GM18868 (cell line): Measurements from ENCODE around the gene SORD.
A peak's percentile ranks its signal among the peaks of the same experiment; 100 is the strongest.
"Not testable (repeated sequence)": the region's sequence is repeated elsewhere in the genome, so short reads cannot be mapped to it uniquely, and the experiment has no call there.

ENCODE experiments used
- ATAC-seq: cut with Tn5 transposase; IDR thresholded peaks from one replicate; pipeline ENCODE4 v1.9.1; 2021; ENCODE audit warnings: mild to moderate bottlenecking, moderate library complexity; ENCODE audit not compliant: unreplicated experiment

SORD gene

DNA sequence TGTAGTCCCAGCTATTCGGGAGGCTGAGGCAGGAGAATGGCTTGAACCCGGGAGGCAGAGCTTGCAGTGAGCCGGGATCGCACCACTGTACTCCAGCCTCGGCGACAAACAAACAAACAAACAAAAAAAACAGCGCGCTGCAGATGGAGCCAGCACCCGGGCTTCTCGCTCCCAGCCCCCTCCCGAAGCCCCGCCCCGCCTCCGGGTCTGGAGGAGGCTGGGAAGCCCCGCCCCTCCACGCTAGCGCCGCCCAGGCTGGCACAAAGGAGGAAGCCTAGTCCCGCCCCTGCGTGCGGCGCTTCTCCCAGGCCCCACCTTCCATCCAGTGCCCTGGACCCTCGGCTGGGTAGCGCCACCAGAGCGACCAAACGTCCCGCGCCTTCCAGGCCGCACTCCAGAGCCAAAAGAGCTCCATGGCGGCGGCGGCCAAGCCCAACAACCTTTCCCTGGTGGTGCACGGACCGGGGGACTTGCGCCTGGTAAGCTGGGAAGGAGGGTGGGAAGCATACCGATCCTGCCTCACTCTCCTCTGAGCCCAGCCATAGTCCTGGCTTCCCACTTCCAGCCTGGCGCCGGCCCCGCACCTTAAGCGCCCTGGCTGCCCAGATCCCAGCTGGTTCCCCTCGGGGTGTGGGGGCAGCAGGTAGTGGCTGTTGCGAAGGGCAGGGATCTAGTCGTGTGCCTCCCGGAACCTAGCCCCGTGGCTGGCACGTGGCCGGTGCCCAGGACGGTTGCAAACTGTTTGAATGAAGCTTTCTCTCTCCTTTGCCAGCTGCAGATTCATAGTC lies at the start of gene SORD:
Gene SORD, plus strand, starts transcription at position 325 of the 788 bp plus-strand sequence. Its CDS starts 89 bp downstream, at position 414.
- ATAC-seq: peak; percentile 98

DNA sequence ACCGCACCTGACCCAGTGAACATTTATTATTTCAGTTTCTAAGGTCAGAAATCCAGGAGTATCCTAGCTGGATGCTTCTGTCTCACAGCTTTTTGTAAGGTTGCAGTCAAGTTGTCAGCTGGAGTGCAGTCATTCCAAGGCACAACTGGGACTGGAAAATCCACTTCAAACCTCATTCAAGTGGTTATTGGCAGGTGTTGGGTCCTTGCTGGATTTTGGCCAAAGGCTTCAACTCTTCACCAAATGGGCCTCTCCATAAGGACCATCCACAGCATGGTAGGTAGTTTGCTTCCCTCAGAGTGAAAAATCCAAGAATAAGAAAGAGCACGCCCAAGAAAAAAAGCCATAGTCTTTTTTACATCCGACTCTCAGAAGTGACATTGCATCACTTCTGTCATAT lies 46.8 kb upstream of the SORD start:
- not testable (repeated sequence) for ATAC-seq

DNA sequence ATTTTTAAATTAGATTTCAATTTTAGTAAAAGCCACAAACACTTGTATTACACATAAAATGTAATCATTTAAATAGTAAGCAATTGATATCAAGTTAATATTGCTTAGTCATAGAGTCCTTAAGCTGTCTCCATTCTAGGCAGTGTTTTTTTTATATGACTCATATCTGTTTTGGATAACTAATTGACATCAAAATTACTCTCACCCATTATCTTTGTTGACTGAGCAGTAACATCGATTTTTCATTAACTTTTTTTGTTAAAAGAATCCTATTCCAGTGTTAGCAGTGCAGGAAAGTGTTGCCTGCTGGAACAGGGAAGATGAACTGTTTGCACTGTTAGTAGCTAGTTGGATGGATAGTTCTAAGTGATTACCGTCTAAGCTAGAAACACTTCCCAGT lies 45.2 kb upstream of the SORD start:
- not testable (repeated sequence) for ATAC-seq

DNA sequence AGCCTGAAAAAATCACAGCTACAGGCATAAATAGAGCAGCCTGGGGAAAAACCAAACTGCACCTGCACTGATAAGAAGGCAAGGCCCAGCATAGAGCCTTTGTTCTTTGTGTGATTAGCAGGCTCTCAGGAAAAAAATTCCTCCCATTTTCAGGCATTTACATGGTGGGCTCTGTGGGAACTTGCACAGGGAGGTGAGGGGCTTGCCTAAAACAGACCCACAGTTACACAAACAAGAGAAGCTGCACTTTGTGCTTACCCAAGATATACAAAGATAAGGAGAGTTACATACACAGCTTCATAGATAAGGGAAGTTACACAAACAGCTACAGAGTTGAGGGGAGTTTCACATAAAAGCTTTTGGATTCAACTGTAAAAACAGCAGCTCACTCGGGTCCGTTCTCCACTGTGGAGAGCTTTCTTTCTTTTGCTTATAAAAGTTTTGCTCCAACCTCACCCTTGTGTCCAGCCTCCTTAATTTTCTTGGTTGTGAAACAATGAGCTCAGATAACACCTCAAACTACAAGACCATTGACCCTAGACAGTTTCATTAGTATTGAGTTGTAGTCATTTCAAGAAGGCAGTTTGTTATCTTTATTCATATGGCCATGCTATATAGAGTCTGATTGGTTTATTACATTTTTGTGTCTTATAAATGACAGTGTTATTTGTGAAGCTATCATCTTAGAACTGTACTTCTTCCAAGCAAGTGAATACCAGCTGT lies 43.2 kb upstream of the SORD start:
- peak; percentile 56 for ATAC-seq

DNA sequence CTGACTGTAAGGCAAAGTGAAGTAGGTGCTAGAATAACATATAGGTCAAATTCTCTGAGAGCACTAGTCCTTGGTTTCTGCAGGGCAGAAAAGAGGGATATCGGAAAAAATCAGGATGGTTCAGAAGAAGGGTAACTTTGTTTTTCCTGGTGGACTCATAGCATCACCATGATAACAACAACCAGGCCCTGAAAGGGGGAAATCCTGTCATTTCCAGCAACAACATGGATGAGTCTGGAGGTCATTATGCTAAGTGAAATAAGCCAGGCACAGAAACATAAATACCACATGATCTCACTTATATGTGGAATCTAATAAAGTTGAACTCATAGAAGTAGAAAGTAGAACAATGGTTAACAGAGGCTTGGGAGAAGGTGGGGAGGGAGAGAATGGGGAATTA lies 38.9 kb upstream of the SORD start:
- not testable (repeated sequence) for ATAC-seq

DNA sequence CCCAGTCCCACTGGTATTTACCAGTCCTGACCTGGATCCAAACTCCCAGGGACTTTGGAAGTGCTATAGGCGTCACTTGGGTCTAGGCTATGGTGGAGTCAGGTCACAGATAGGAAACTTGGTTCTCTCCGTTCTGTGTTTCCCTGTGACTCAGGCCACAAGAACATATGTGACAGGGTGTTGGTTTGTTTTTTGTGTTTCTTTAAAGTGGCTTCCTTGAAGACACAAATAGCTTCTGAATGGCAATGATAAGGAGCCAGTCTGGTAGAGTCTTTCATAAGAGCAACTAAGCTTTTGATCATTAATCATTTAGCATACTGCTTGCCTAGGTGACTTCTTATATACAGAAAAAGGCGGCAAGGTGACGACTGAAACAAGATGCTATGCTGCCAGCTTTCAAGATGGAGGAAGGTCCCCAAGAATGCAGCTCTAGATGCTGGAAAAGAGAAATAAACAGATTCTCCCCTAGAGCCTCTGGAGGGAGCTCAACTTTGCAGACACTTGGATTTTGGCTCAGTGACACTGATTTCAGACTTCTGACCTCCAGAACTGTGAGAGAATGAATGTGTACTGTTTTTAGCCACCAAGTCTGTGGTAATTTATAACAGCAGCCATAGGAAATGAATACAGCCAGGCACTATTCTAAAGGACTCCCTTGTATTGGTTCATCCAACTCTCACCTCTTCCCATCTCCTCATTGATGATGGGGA lies 36.5 kb upstream of the SORD start:
- not testable (repeated sequence) for ATAC-seq

DNA sequence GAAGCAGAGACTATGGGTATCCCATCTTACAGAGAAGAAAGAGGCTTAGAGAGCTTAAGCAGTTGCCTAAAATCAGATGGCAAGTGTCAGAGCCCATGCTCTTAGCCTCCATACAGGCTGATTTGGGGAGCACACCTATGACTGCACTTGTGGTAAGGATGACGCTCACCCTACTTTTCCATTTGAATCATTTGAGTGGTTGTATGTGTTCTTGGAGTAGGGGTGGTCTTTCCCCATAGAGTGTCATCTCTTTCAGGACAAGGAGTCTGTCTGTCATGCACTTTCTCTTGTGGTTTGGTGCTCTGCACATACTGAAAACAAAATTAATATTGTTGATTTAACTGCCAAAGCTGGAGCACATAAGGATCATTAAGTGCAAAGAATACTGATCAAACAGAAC lies 35.3 kb upstream of the SORD start:
- not testable (repeated sequence) for ATAC-seq

DNA sequence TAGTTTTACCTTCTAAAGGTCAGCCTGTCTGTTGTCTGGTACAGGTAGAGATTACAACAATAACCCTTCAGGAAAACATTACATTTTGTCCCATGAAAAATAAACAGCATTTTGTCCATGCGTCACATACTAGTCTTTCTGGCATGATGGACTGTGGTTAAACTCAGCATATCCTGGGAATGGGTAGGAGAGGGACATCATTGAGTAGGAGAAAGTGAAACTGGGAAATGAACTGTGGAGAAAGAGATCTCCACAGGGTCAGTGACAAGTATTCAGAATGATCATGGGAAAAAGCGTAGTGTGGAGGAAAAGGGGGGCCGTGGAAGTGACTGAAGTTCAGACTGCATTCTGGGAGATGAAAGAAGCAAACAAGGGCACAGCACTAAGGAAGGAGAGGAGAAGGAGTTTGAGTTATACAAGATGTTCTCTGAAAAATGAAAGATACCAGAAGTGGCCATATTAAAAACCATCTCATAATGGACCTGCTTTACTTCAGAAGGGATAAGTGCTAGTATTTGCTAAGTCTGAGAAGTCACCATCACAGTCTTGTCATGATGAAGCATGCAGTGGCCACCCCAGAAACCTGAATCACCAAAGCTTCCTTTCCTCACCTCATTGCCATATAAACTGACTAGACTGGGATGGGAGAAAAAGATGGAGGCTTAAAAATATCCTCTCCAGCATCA lies 34.7 kb upstream of the SORD start:
- not testable (repeated sequence) for ATAC-seq

DNA sequence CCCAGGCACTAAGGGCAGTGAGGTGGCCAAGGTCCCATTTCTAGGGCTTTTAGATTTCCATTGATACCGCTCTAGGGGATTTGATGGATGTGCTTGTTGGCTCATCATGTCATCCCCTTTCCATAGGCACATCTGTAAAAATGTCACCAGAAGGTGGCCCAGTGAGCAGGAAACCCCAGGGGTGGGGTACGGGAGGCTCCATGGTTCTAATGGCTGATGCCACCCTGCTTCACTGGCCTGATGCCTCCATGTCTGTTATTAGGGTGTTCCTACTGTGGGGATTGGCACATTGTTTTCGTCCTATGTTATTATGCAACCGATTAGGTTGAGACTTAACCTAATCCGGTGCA lies 34.1 kb upstream of the SORD start:
- not testable (repeated sequence) for ATAC-seq

DNA sequence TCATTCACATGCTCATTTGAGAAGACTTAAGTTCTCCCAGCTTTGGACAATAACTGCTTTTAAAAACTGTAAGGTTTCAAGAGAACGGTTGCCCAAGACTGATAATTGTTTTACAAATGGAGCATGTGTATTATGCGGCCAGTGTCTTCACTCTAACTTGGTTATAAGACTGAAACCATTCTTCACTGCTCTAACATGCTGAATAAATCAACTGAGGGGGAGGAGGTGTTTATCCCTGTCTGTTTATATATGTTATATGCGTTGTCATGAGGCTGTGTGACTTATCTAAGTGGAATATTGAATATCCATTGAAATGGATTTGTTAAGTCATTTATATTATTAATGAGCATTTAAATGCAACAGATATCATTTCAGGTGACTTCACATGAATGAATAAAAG lies 25.4 kb upstream of the SORD start:
- ATAC-seq: not testable (repeated sequence)

DNA sequence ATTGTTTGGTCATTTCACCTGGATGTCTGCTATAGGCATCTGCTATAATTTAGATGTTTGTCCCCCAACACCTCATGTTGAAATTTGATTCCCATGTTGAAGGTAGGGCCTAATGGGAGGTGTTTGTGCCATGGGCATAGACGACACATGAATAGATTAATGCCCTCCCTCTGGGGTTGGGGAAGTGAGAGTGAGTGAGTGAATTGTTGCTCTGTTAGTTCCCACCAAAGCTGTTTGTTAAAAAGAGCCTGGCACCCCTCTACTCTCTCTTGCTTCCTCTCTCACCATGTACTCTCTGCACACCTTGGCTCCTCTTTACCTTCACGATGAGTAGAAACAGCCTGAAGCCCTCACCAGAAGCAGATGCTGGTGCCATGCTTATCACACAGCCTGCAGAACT lies 23.9 kb upstream of the SORD start:
- ATAC-seq: no peak

DNA sequence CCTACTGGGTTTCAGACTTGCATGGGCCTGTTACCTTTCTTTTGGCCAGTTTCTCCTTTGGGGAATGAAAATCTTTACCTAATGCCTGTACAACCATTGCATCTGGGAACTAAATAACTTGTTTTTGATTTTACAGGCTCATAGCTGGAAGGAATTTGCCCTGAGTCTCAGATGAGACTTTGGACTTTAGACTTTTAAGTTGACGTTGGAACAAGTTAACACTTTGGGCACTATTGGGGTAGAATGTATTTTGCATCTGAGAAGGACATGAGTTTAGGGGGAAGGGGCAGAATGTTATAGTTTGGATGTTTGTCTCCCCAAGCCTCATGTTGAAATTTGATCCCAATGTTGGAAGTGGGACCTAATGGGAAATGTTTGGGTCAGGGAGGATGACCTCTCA lies 21.8 kb upstream of the SORD start:
- ATAC-seq: not testable (repeated sequence)

DNA sequence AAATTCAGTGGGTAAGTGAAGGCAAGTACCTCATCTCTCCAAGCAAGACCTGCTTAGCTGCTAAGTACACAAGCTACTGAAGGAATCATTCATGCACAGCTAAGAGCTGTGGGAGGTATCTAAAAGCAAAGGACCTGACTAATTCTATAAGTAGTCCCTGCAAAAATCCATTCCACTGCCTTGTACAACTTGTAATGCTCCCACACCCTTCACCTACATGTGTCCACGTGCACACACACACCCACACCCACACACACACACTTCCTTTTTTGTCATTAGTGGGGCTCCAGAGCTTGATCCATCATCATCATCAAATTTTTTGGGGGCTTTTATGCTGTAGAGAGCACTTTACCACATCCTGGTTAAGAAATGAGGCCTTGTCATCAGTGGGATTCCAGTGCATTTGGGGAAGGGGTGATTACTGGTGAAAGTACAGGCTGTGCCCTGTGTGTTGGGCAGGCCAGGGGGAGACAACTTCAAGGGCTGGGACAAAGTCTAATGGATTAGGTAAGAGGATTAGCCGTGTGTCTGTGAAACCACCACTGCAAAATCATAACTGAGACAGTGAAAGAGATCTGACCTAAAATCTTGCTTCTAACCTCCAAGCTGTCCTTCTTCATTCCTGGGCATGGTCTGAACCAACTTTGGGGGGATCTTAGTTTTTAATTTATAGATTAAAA lies 19.1 kb upstream of the SORD start:
- peak; percentile 87 for ATAC-seq

DNA sequence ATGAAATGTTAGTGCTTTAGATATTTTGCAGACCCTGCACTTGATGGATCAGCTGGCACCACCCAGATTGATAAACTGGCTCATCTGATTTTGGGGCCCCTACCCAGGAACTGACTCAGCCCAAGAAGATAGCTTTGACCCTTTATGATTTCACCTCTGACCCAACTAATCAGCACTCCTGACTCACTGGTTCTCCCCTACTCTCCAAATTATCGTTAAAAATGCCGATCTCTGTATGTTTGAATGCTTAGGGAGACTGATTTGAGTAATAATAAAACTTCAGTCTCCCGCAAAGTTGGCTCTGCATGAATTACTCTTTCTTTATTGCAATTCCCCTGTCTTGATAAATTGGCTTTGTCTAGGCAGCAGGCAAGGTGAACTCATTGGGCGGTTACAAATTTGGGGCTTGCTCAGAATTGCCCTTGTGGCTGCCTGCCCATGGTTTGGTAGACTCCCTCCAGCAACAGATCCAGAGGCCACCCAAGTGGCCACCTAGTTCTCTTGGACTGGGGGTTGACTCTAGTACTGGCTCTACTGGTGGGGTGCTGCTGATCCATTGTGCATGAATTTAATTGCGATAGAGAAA lies 18.3 kb upstream of the SORD start:
- ATAC-seq: not testable (repeated sequence)

DNA sequence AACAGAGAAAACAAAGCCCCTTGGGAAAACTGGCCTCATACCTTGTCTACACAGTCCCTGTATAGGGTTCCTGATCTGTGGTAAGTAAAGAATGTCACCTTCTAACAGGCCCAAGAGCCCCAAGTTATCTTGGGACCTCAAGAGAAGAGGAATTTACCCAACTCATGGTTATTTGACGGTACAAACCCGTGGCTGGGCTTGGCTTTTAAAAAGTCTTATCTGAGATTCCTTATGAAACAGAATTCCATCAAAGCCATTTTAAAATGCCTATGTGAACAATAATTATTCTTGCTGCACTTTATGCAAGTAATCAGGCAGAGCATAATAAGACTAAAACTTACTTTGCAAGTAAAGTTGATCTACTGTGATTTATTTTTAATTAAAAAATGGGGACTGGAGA lies 13.9 kb upstream of the SORD start:
- no peak for ATAC-seq

DNA sequence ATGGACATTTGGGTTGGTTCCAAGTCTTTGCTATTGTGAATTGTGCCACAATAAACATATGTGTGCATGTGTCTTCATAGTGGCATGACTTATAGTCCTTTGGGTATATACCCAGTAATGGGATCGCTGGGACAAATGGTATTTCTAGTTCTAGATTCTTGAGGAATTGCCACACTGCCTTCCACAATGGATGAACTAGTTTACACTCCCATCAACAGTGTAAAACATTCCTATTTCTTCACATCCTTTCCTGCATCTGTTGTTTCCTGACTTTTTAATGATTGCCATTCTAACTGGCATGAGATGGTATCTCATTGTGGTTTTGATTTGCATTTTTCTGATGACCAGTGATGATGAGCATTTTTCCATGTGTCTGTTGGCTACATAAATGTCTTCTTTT lies 7.9 kb upstream of the SORD start:
- ATAC-seq: not testable (repeated sequence)

DNA sequence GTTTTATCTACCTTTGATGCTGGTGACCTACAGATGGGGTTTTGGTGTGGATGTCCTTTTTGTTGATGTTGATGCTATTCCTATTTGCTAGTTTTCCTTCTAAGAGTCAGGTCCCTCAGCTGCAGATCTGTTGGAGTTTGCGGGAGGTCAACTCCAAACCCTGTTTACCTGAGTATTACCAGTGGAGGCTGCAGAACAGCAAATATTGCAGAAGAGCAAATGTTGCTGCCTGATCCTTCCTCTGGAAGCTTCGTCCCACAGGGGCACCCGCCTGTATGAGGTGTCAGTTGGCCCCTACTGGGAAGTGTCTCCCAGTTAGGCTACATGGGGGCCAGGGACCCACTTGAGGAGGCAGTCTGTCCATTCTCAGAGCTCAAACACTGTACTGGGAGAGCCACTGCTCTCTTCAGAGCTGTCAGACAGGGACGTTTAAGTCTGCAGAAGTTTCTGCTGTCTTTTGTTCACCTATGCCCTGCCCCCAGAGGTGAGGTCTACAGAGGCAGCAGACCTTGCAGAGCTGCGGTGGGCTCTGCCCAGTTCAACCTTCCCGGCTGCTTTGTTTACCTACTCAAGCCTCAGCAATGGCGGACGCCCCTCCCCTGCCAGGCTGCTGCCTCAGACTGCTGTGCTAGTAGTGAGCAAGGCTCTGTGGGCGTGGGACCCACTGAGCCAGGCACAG lies 2.6 kb upstream of the SORD start:
- not testable (repeated sequence) for ATAC-seq

DNA sequence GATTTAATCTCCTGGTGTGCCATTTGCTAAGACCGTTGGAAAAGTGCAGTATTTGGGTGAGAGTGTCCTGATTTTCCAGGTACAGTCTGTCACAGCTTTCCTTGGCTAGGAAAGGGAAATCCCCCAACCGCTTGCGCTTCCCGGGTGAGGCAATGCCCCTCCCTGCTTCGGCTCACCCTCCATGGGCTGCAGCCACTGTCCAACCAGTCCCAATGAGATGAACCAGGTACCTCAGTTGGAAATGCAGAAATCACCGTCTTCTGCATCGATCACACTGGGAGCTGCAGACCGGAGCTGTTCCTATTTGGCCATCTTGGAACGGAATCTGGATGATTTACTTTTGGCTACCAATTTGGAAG lies 2.1 kb upstream of the SORD start:
- ATAC-seq: not testable (repeated sequence)

DNA sequence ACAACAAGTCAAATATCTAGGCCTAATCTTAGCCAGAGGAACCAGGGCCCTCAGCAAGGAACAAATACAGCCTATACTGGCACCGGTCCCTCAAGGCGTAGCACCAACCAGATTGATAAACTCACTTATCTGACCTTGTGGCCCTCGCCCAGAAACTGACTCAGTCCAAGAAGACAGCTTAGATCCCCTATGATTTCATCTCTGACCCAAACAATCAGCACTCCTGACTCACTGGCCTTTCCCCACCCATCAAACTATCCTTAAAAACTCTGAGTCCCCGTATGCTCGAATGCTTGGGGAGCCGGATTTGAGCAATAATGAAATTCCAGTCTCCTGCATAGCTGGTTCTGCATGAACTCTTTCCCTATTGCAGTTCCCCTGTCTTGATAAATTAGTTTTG lies 1.6 kb upstream of the SORD start:
- no peak for ATAC-seq
